DMS153 treated with DMSO at 0.1 percent for 48 hours (cell line): Measurements from ENCODE around the gene SRGAP2.
"Not testable (repeated sequence)": the region's sequence is repeated elsewhere in the genome, so short reads cannot be mapped to it uniquely, and the experiment has no call there.

ENCODE experiments used
- DNase-seq: peaks from one replicate; lab custom pipeline; 2025; ENCODE audit not compliant: unreplicated experiment; lab: John Stamatoyannopoulos, UW

SRGAP2 gene

DNA sequence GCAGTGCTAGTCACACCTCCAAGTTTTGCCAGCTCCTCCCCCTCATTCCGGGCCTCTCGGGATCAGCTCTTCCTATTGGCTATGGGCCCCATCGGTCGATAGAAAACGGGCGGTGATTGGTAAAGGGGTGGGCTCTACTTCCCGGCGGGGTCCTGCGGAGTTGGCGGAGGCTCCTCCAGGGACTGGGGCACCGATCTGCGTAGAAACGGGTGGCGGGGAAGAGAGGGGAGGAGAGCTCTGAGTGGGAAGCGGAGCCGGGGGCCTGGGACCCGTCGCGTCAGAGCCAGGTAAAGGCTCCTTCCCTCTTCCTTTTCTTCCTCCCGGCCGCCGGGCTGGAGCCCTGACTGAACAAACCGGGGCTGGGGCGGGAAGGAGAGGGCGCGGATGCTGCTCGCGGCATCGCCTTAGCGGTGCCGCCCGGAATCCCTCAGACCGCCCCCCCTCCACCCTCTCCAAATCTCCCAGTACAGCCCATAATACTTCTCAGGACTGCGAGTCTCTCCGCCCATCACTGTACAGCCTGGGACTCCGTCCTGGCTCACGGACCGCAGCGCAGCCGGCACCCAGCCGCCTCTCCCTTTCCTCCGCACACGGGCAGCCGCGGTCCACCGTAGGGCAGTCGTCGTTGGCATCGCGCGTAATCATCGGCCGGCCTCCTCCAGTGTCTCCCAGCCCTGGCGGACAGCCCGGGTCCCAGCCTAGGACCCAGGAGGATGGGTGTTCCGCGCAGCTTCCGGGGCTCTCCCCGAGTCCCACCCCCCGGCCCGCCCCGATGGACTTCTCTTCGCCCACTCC, at the start of gene SRGAP2:
SRGAP2 (plus strand) TSS at position 178 of the 795 bp plus-strand sequence. CDS start 2,430 bp downstream, outside the sequence.
- DNase-seq: not testable (repeated sequence)

- DNase-seq: not testable (repeated sequence)
Observed at GRCh38 chr1:206167350-206168029, 35.9 kb upstream of the SRGAP2 start.

DNA sequence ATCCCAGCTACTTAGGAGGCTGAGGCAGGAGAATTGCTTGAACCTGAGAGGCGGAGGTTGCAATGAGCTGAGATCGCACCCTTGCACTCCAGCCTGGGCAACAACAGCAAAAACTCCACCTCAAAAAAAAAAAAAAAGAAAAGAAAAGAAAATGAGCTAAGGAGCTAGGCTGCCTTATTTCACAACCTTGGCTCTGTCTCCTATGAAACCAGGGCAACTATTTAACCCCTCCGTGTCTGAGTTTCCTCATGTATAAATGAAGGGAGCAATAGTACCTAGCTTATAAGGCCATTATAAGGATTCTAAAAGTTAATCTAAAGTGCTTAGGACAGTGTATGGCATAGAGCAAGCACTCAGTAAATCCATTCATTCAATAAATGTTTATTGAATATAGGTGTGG, 33.5 kb upstream of the SRGAP2 start:
- DNase-seq: not testable (repeated sequence)

GRCh38 chr1:206173110-206173719, 30.1 kb upstream of the SRGAP2 start:
- not testable (repeated sequence) for DNase-seq

- not testable (repeated sequence) for DNase-seq
Observed at GRCh38 chr1:206174182-206174868, 29.0 kb upstream of the SRGAP2 start.

DNA sequence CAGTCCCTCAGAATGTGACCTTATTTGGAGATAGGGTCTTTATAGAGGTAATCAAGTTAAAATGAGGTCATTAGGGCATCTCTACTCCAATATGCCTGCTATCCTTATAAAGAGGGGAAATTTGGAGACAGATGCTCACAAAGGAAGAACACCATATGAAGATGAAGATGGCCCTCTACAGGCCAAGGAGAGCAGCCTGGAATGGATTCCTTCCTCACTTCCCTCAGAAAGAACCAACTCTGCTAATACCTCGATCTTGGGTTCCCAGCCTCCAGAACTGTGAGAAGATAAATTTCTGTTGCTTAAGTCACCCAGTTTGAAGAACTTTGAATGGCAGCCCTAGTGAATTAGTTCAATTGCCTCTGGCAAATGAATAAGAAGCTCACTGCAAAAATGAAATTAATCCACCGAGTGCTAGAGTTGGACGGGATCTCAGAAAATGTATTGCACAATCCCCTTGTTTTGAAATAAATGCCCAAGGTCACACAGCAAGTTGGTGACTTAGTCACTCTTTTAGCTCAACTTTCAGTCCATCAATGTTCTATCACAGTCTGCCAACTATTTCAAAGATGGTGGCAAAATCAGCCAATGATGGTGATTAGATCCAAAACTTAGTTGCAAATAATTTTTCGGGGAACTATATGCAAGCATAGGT, 27.8 kb upstream of the SRGAP2 start:
- not testable (repeated sequence) for DNase-seq

- DNase-seq: not testable (repeated sequence)
Observed at GRCh38 chr1:206176114-206176502, 27.2 kb upstream of the SRGAP2 start.

DNA sequence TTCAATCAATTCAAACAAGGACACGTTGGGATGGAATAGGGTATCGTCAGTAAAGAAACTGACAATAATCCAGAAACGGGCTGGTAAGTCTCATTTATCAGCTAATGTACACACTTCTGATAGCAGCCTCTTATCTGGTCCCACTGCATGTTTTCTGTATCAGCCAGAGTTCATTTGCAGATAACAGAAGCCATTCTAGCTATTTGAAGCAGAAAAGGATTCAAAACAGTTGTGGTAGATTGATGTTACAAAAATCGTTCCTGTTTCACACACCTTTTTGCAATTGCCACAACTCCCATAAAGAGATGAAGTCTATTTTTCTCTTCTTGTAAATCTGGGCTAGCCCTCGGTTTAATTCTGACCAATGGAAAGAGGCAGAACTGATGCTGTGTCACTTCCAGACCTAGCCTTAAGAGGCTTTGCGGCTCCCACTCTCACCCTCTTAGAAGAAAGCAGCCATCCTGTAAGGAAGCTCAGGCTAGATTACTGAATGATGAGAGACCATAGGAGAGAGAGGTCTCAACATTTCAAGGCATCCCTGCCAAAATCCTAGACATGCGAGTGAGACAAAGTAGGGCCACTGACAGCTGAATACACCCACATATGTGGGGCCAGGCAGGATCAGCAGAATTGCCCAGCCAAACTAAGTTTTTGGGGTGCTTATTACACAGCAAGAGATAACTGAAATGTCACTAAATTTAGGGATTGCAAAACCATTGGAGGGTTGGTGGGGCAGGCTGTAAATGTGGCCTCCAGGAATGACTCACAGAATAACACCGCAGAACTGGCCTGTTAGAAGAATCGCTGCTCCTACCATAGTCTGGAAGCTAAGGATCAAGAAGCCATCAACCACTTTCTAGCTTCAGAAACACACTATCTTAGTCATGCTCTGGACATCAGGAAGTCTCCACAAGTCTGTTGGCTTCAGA, 25.0 kb upstream of the SRGAP2 start:
- DNase-seq: not testable (repeated sequence)

- not testable (repeated sequence) for DNase-seq
Observed at GRCh38 chr1:206179666-206180065, 23.7 kb upstream of the SRGAP2 start.

GRCh38 chr1:206182368-206183317, 20.7 kb upstream of the SRGAP2 start:
- DNase-seq: not testable (repeated sequence)

DNA sequence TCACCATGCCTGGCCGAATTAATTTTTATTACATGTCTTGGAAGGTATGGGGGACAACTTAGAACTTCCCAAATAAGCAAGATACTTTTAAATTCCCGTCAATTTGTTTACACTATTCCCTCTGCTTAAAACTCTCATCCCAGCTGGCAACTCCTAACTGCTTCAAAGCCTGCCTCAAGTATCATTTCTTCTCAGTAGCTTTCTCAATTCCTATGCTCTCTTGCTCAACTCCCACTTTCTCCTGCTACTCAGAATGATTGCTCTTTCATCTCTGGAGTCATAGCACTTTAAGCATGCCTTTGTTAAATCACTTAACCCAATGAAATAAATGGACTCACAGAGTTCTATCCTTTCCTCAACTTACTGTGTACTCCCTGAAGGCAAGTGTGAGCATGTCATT, 19.6 kb upstream of the SRGAP2 start:
- DNase-seq: not testable (repeated sequence)

- DNase-seq: not testable (repeated sequence)
Observed at GRCh38 chr1:206185778-206186177, 17.6 kb upstream of the SRGAP2 start.

DNA sequence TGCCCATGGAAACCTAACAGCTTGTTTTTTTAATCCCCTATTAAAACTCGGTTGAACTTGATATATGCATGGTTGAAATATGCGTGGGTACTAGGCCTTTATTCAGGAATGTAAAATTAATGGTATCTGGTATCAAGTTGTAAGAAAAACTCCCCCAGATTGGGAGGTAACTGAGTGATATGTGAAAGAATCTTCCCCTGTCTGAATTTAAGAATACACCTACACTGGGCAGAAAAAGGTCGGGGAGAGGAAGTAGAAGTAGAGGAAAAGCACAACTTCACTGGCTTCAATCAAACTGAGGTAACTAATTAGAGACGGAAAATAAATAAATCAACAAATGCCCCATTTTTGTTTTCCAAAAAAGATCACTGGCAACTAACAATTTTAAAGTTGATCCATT, 16.5 kb upstream of the SRGAP2 start:
- not testable (repeated sequence) for DNase-seq

DNA sequence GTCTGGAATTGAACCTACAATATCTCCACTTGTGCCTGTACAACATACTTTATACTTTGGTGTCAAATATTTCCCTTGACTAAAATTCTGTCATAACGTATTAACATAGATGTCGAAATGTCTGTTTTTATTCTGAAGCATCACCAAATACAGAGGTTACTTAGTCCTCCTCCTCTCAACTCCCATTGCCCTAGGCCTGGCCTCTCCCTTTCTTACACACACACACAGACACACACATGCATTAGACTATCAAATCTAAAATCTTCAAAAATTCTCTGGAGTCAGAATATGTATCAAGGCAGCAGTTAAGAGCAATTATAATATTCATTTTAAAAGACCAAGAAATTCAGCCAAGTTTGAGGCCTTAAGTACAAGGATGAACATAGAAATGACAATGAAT, 8.2 kb upstream of the SRGAP2 start:
- DNase-seq: not testable (repeated sequence)

DNA sequence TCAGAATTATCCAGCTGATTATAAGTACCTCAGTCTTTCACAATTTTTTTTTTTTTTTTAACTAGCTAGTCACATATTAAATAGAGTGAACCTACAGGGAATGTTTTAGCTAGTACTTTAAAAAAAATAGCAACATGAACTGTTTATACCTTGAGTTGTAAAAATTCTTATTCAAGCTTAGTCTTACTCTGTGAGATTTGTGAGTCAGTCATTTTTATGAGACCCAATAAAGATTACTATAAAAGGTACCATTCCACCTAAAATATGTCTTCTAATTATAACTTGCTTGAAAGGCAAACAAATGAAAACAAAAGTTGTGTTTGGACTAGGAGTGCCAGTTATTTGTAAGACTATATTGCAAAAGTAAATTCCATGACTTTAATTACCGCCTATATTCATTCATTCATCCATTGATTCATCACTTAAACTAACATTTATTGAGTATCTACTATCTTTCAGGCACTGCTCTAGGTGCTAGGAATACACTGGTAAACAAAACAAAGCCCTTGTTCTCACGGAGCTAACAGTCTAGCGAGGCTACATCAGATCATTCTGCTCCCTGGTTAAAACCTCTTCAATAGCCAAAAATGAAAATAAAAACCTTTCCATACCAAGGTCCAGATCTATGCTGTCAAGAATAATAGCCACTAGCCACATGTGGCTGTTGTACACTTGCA, 6.5 kb upstream of the SRGAP2 start:
- DNase-seq: not testable (repeated sequence)

DNA sequence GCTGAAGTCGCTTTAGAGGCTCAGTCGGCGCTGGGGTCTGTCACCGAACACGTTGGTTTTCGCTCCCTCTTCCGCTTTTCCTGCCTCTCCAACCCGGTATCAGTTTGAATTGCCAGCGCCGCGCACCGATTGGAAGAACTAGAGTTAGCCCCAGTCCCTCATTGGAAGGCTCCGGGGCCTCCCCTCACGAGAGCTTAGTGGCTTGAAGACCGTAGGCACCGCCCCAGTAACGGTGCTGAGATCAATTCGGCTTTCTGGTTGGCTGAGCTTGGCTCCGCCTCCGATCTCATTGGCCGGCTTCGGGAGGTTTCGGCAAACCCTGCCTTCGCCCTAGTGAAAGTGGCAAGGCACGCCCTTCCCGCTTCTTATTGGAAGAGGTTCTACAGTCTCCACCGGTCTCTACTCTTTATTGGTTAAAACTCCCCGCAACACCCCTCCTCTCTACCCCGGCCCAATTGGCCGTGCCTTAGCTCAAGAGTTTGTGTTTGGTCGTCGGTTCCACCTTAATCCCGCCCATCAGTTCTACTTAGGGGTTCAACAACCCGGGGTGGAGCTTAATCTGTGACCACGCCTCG, 465 bp upstream of the SRGAP2 start, which contains the start of gene FAM72A:
FAM72A (minus strand) TSS at position 51 of the 575 bp plus-strand sequence. CDS start 814 bp downstream, outside the sequence.
- DNase-seq: peak; percentile 100

GRCh38 chr1:206204159-206204511, 794 bp downstream of the SRGAP2 start:
- not testable (repeated sequence) for DNase-seq
